Body of pancreas (tissue), 4 donors: ENCODE results near the gene TXN2. TPM values are rescaled to one million over a fixed set of nuclear protein-coding genes. Genes with fewer than 3 reads are reported as not detected.
A peak's percentile ranks its signal among the peaks of the same experiment; 100 is the strongest.

Source experiments
- ATAC-seq: fragments of 150-250 bp; one replicate; pipeline ENCODE4 v1.9.1; 2016
- DNase-seq, 4 donors: peaks; one replicate each; pipeline ENCODE4 v3.0.0-alpha.2; 2019
- H3K27ac ChIP-seq, 4 donors: fragments of 200-600 bp; sonication (generic); 1 replicate in 3 of 4; 2 replicates in 1 of 4; pipeline versions ENCODE4 v1.5.1 to v1.6.1; 2016 to 2019; ENCODE audit warnings: mild to moderate bottlenecking in 1 of 4, mixed read lengths in 1 of 4, moderate library complexity in 1 of 4
- H3K27me3 ChIP-seq, 2 donors: fragments of 200-600 bp; sonication (generic); one replicate each; pipeline ENCODE4 v1.6.0; 2016; ENCODE audit warnings: mild to moderate bottlenecking in 1 of 2
- H3K36me3 ChIP-seq, 2 donors: fragments of 200-600 bp; sonication (generic); replicated peaks in 1 of 2; 2 replicates each; pipeline ENCODE4 v1.5.1; 2016; ENCODE audit warnings: low read depth in 2 of 2; ENCODE audit not compliant: insufficient read depth in 1 of 2
- H3K4me1 ChIP-seq: fragments of 200-600 bp; sonication (generic); one replicate; pipeline ENCODE4 v1.6.0; 2016
- H3K4me3 ChIP-seq, 2 donors: fragments of 200-600 bp; sonication (generic); 1 replicate in 1 of 2; 2 replicates in 1 of 2; pipeline ENCODE4 v1.5.1; 2016 to 2019
- H3K9me3 ChIP-seq, 3 donors: fragments of 200-600 bp; sonication (generic); 1 replicate in 2 of 3; 2 replicates in 1 of 3; pipeline ENCODE4 v1.5.1; 2016
- POLR2A ChIP-seq, 3 donors: fragments of 450-650 bp; IDR thresholded peaks; one replicate each; pipeline ENCODE4 v1.6.1; 2016; ENCODE audit warnings: antibody characterized with exemption in 3 of 3, mild to moderate bottlenecking in 2 of 3
- whole genome bisulfite sequencing, 2 donors: methylation state at CpG; one replicate each; pipeline ENCODE4 v1.1.5; 2017; 5-methylcytosine and 5-hydroxymethylcytosine counted together
- intact Hi-C: fragments of 100-400 bp; cut with DNase I; formaldehyde crosslinking; loops from one replicate; pipeline ENCODE4 v1.15.1; 2023
- total RNA-seq, 2 donors: library from RNA; depleted of rRNA; stranded (reverse); fragments of >200 nt; gene quantifications; one replicate each; pipeline ENCODE4 v1.1.0, GENCODE V29; 2016
- TF ChIP-seq, protein P1 (sequence below), 7 experiments: fragments of 450-650 bp in 4 of 7; fragments of 200-600 bp in 3 of 7; sonication (generic) in 3 of 7; IDR thresholded peaks; one replicate each; pipeline ENCODE4 v1.5.1; 2016 to 2019; ENCODE audit warnings: antibody characterized with exemption in 7 of 7

TXN2 gene
- total RNA-seq, 2 donors from 2014 or later, result 27.0 to 44.5 TPM

DNA sequence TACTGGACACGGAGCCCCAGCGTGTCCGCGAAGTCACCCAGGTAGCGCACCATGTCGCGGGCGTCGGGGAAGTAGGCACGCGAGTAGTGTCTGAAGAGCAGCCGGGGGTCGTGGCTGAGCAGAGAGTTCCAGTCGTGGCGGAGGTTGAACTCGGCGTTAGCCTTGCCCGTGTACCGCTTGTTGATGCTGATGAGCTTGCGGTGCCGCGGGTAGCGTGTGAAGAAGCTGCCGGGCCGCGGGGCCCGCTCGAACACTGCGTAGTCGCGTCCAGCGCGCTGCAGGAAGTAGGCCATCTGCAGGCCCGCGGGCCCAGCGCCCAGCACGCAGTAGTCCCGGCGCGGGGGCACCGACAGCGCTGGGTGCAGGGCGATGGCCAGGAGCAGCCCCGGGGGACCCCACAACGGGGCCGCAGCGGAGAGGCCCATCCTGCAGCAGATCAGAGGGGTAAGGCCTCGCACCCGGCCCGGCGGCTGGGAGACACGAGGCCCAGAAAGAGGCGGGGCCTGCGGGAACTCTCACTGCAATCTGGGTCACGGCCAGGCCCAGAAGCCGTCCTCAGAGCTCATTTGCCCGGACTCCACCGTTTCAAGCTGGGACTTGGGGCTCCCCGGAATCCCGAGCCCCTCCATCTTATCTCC is 24.7 kb upstream of the TXN2 start:
- 90 to 93% methylated on average over 32 to 60 of the region's 60 CpGs for WGBS, 2 donors

DNA sequence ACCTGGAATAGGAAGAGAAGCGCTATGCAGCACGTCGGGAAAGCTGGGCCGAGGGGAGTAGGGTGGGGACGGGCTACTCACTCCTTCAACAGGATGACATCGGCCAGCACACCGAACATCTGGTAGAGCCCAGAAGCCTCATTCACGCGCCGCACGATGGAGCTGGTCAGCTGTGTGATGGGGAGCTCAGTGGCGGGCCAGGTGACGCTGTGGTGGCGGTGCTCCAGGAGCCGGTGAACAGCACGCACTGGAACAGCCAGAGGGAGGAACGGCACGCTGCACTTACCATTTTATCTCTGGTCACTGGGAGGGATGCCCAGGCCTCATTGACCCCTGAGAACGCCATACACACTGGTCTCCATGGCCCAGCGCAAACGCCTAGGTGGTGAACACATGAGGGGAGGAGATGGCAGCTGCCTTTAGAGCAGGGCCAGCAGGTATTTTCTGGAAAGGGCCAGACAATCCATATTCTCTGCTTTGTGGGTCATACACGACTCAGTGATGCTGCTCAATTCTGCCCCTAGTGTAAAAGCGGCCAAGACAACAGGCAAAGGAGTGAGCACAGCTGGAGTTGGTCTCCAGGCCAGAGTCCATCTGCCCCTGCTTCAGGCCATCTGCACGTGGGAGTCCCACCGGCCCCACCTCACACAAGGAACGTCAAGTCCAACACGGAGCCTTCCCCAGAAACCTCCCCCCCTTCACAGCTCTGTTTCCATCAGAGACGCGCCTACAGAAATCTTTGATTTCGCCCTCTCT is 16.6 kb upstream of the TXN2 start:
- H3K27ac ChIP-seq, result no peak overlapping the region
- H3K36me3 ChIP-seq, result no peaks in the 10 kb centered on the region
- no peaks in the 10 kb centered on the region for H3K27me3 ChIP-seq
- intact Hi-C loops, result no loop called here
- H3K9me3 ChIP-seq, result no peaks in the 10 kb centered on the region
- no peak for ATAC-seq
- TF ChIP-seq, protein P1, sequence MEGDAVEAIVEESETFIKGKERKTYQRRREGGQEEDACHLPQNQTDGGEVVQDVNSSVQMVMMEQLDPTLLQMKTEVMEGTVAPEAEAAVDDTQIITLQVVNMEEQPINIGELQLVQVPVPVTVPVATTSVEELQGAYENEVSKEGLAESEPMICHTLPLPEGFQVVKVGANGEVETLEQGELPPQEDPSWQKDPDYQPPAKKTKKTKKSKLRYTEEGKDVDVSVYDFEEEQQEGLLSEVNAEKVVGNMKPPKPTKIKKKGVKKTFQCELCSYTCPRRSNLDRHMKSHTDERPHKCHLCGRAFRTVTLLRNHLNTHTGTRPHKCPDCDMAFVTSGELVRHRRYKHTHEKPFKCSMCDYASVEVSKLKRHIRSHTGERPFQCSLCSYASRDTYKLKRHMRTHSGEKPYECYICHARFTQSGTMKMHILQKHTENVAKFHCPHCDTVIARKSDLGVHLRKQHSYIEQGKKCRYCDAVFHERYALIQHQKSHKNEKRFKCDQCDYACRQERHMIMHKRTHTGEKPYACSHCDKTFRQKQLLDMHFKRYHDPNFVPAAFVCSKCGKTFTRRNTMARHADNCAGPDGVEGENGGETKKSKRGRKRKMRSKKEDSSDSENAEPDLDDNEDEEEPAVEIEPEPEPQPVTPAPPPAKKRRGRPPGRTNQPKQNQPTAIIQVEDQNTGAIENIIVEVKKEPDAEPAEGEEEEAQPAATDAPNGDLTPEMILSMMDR (IDR thresholded peaks at IDR 0.05), result no peak
- no peak for TF ChIP-seq POLR2A (IDR thresholded peaks at IDR 0.05)
- DNase-seq, result no peak
- 88 to 95% methylated on average over 28 to 30 of the region's 30 CpGs for whole genome bisulfite sequencing, 2 donors
- no peaks in the 10 kb centered on the region for H3K4me1 ChIP-seq
- no peak overlapping the region for H3K4me3 ChIP-seq

More for the DNA sequence above, 24.7 kb upstream of the TXN2 start:
- Histone ChIP-seq H3K4me1 (peaks cover 28% of the 10 kb centered on the region), H3K27ac (peak overlapping the region in 3 of 4 donors; percentile 58 to 85 (median 83)), H3K4me3 (no peak overlapping the region), H3K36me3 (peaks cover 0 to 4% of the 10 kb centered on the region in 2 donors), H3K9me3 (no peaks in the 10 kb centered on the region), H3K27me3 (no peaks in the 10 kb centered on the region)
- no peak for ATAC-seq
- intact Hi-C loops, result no loop called here
- peak in 3 of 4 donors; percentile 10 to 22 (median 11) for DNase-seq
- no peak for TF ChIP-seq POLR2A (IDR thresholded peaks at IDR 0.05)
- TF ChIP-seq, protein P1 (IDR thresholded peaks at IDR 0.05), result no peak

DNA sequence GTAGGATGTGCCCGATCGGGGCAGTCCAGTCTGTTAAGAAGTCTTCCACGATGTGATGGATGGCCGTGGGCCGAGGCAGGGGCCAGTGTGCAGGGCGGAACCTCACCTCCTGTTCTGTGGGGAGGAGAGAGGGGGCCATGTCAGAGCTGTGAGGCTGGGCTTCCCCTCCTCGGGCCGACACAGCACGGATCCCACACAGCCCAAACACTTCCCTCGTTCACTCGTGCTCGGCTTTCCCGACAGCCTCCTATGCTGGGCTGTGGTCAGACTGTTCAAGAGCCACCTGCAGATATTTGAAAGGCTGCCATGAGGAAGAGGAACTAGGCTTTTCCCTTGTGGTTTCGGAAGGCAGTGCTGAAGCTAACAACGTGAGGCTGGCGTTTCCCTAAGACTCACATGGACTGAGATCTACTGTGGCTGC is 12.3 kb upstream of the TXN2 start:
- no peaks in the 10 kb centered on the region for H3K4me1 ChIP-seq
- peak in 1 of 4 donors; percentile 64 for DNase-seq
- no peak for ATAC-seq
- no peaks in the 10 kb centered on the region for H3K9me3 ChIP-seq
- no peaks in the 10 kb centered on the region for H3K27me3 ChIP-seq
- 76 to 77% methylated on average over 16 of the region's 16 CpGs for WGBS, 2 donors
- H3K27ac ChIP-seq, result no peak overlapping the region
- H3K4me3 ChIP-seq, result no peak overlapping the region
- TF ChIP-seq POLR2A (IDR thresholded peaks at IDR 0.05), result no peak
- TF ChIP-seq, protein P1 (IDR thresholded peaks at IDR 0.05), result no peak
- no peaks in the 10 kb centered on the region for H3K36me3 ChIP-seq
- intact Hi-C loops, result no loop called here

DNA sequence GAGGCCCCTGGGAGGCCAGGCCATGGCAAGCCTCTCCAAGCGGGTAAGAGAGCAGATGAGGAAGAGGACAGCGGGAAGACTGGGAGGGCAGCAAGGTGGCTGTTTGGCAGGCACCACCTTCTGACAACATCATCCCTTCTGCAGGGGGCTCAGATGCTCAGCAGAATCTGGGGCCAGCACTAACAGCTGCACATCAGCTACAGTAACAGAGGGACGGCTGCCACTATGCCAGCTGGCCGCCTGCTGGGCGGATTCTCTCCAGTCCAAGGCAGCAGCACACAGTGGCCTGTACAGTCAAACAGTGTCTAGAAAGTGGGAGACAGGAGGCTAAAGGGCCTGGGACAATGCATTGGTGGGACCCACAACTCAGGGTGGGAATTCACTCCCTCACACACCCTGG is 10.7 kb upstream of the TXN2 start:
- Histone ChIP-seq H3K27ac (no peak overlapping the region), H3K4me3 (no peak overlapping the region), H3K4me1 (no peaks in the 10 kb centered on the region), H3K36me3 (no peaks in the 10 kb centered on the region), H3K9me3 (no peaks in the 10 kb centered on the region), H3K27me3 (no peaks in the 10 kb centered on the region)
- no peak for TF ChIP-seq POLR2A (IDR thresholded peaks at IDR 0.05)
- TF ChIP-seq, protein P1 (IDR thresholded peaks at IDR 0.05), result no peak
- ATAC-seq (no peak), DNase-seq (no peak)
- intact Hi-C loops, result no loop called here
- 93 to 94% methylated on average over 3 to 5 of the region's 5 CpGs for WGBS, 2 donors
